ENCODE measurements around the gene RND2. TPM values are rescaled to one million over a fixed set of nuclear protein-coding genes. Genes with fewer than 3 reads are reported as not detected.

RND2 gene
- 0.92 and 1.00 TPM in 2 replicates for total RNA-seq

GRCh38 chr17:43024407-43025289 lies at the start of gene RND2:
TSS of gene RND2 (plus strand) at chr17:43025231. CDS start at chr17:43025348, 117 bp downstream.

GRCh38 chr17:42979511-42980273 lies 45.3 kb upstream of the RND2 start, which contains the start of gene PTGES3L:
TSS of gene PTGES3L (minus strand) at chr17:42980080. CDS start at chr17:42980053, 27 bp downstream.

GRCh38 chr17:42980274-42980765 lies 44.7 kb upstream of the RND2 start, which contains the start of gene RUNDC1:
TSS of gene RUNDC1 (plus strand) at chr17:42980565. CDS start at chr17:42980577, 12 bp downstream.

GRCh38 chr17:42997984-42998938 lies 26.8 kb upstream of the RND2 start, which contains the start of gene RPL27:
TSS of gene RPL27 (plus strand) at chr17:42998419. CDS start at chr17:42998751, 332 bp downstream.

GRCh38 chr17:43006639-43007551 lies 18.1 kb upstream of the RND2 start, which contains the start of gene IFI35:
TSS of gene IFI35 (plus strand) at chr17:43006784. CDS start at chr17:43006948, 164 bp downstream.

GRCh38 chr17:43021741-43022512 lies 3.1 kb upstream of the RND2 start, which contains the start of gene VAT1:
TSS of gene VAT1 (minus strand) at chr17:43022385. CDS start at chr17:43022322, 63 bp downstream.

Other genes starting within 250 kb of the RND2 start
- 0.28 and 1.7 TPM in 2 replicates for gene WNK4, start 244.6 kb upstream of the RND2 start, total RNA-seq
- gene COA3, start 226.5 kb upstream of the RND2 start, total RNA-seq = 67.3 and 76.7 TPM in 2 replicates
- 0.09 and 0.14 TPM in 2 replicates for gene CNTD1, start 226.4 kb upstream of the RND2 start, total RNA-seq
- gene BECN1, start 200.9 kb upstream of the RND2 start, total RNA-seq = 155 and 158 TPM in 2 replicates
- gene PSME3, start 191.8 kb upstream of the RND2 start, total RNA-seq = 44.8 and 57.7 TPM in 2 replicates
- 0.28 and 0.37 TPM in 2 replicates for gene AOC2, start 180.7 kb upstream of the RND2 start, total RNA-seq
- gene AOC3, start 174.0 kb upstream of the RND2 start, total RNA-seq = 1.6 and 1.8 TPM in 2 replicates
- gene G6PC1, start 124.4 kb upstream of the RND2 start, total RNA-seq = not detected in 2 replicates
- gene AARSD1, start 60.8 kb upstream of the RND2 start, total RNA-seq = 21.2 and 31.6 TPM in 2 replicates
- gene PTGES3L, start 45.2 kb upstream of the RND2 start, total RNA-seq = 0.09 and 0.14 TPM in 2 replicates
- 6.3 and 10.1 TPM in 2 replicates for gene RUNDC1, start 44.7 kb upstream of the RND2 start, total RNA-seq
- gene RPL27, start 26.8 kb upstream of the RND2 start, total RNA-seq = 1,624 and 1,964 TPM in 2 replicates
- 30.1 and 32.9 TPM in 2 replicates for gene IFI35, start 18.4 kb upstream of the RND2 start, total RNA-seq
- gene VAT1, start 2.8 kb upstream of the RND2 start, total RNA-seq = 230 and 338 TPM in 2 replicates
- gene BRCA1, start 100.1 kb downstream of the RND2 start, total RNA-seq = 5.1 and 7.3 TPM in 2 replicates
- gene NBR1, start 146.0 kb downstream of the RND2 start, total RNA-seq = 110 and 112 TPM in 2 replicates
- 1.1 and 1.7 TPM in 2 replicates for gene TMEM106A, start 186.6 kb downstream of the RND2 start, total RNA-seq
- not detected in 2 replicates for gene CCDC200, start 203.4 kb downstream of the RND2 start, total RNA-seq
- gene RNU2-1, start 208.7 kb downstream of the RND2 start, total RNA-seq = not detected in 2 replicates

Data from smooth muscle cell of bladder (primary cell).